K562 (cell line): ENCODE data around the gene CHRNG. TPM values are rescaled to one million over a fixed set of nuclear protein-coding genes. Genes with fewer than 3 reads are reported as not detected.

Source experiments
- BMI1 ChIP-seq: fragments of 150-350 bp; IDR thresholded peaks from 2 replicates; pipeline ENCODE4 v1.6.1; 2014; ENCODE audit warnings: low read length
- MTA3 ChIP-seq: fragments of 450-650 bp; formaldehyde crosslinking; IDR thresholded peaks from 2 replicates; pipeline ENCODE4 v1.6.1; 2017; ENCODE audit warnings: mild to moderate bottlenecking, borderline replicate concordance
- MTF1 ChIP-seq: fragments of 250-450 bp; sonication (Bioruptor Pico); IDR thresholded peaks from 2 replicates; pipeline ENCODE4 v1.9.0; 2021; ENCODE audit warnings: moderate library complexity, mild to moderate bottlenecking, inconsistent platforms, borderline replicate concordance
- MYBL2 ChIP-seq, 2 experiments: fragments of 450-650 bp in 1 of 2; sonication (generic) in 1 of 2; formaldehyde crosslinking in 1 of 2; IDR thresholded peaks; 2 replicates each; pipeline versions ENCODE4 v1.6.1 to v1.8.1; 2017 to 2022; ENCODE audit warnings: borderline replicate concordance in 1 of 2, inconsistent platforms in 1 of 2, low read depth in 1 of 2, mild to moderate bottlenecking in 1 of 2, missing genetic modification reagents in 1 of 2, moderate library complexity in 1 of 2
- PHF8 ChIP-seq: fragments of 200-600 bp; sonication (generic); IDR thresholded peaks from 2 replicates; pipeline ENCODE4 v1.6.1; 2012; ENCODE audit warnings: mixed run types, mild to moderate bottlenecking, inconsistent platforms, low read length, moderate library complexity, borderline replicate concordance
- PHTF2 ChIP-seq: fragments of 250-450 bp; sonication (Bioruptor Pico); IDR thresholded peaks from 2 replicates; pipeline ENCODE4 v1.5.0; 2021; ENCODE audit warnings: mild to moderate bottlenecking
- PPARD ChIP-seq: fragments of 250-450 bp; sonication (Bioruptor Pico); IDR thresholded peaks from 2 replicates; pipeline ENCODE4 v1.8.0; 2022; ENCODE audit warnings: inconsistent platforms, mild to moderate bottlenecking, moderate library complexity
- PRMT5 ChIP-seq: sonication (generic); formaldehyde crosslinking; IDR thresholded peaks from 2 replicates; pipeline ENCODE4 v1.5.0; 2020; ENCODE audit warnings: missing genetic modification reagents
- PTTG1 ChIP-seq: fragments of 450-650 bp; IDR thresholded peaks from 2 replicates; pipeline ENCODE4 v1.6.1; 2016; ENCODE audit warnings: low read depth, mild to moderate bottlenecking, missing genetic modification characterization, missing compliant biosample characterization
- RNF2 ChIP-seq: sonication (generic); IDR thresholded peaks from 2 replicates; pipeline ENCODE4 v1.6.1; 2016
- SMAD1 ChIP-seq: fragments of 150-350 bp; IDR thresholded peaks from 2 replicates; pipeline ENCODE4 v1.6.1; 2014; ENCODE audit warnings: low read length, low read depth; ENCODE audit not compliant: partially characterized antibody
- TAF15 ChIP-seq: fragments of 200-400 bp; formaldehyde crosslinking; IDR thresholded peaks from 2 replicates; pipeline ENCODE4 v1.6.1; 2017; ENCODE audit warnings: mild to moderate bottlenecking, low read depth, low read length, moderate library complexity
- ZNF12 ChIP-seq: sonication (generic); formaldehyde crosslinking; IDR thresholded peaks from 2 replicates; pipeline ENCODE4 v1.4.0; 2020; ENCODE audit warnings: mild to moderate bottlenecking, missing genetic modification reagents
- ZNF668 ChIP-seq: fragments of 250-450 bp; sonication (Bioruptor Pico); IDR thresholded peaks from 2 replicates; pipeline ENCODE4 v1.8.0; 2022; ENCODE audit warnings: mild to moderate bottlenecking, inconsistent platforms
- ZSCAN29 ChIP-seq: fragments of 450-650 bp; IDR thresholded peaks from 2 replicates; pipeline ENCODE4 v1.6.1; 2017
- polyA plus RNA-seq, 8 experiments: library from polyadenylated mRNA; depleted of rRNA in 4 of 8; stranded (reverse) in 5 of 8; unstranded in 3 of 8; fragments of >200 nt; fragmentation: Nextera tagmentation in 2 of 8; fragmentation: Illumina TruSeq in 1 of 8; extraction: Ambion mirVana in 2 of 8; extraction: Trizol in 1 of 8; gene quantifications; 2 replicates each; pipeline versions ENCODE4 v1.2.1 to v1.2.3, GENCODE V29; 2011 to 2014; ENCODE audit warnings: inconsistent platforms in 1 of 8, missing spikeins in 1 of 8
- total RNA-seq, 7 experiments: library from RNA; depleted of rRNA in 6 of 7; stranded (reverse); fragments of >200 nt in 6 of 7; fragmentation: Illumina TruSeq in 2 of 7; extraction: Trizol in 2 of 7; gene quantifications; 2 replicates each; pipeline versions ENCODE4 v1.2.1 to v1.2.3, GENCODE V29; 2011 to 2021; ENCODE audit warnings: low replicate concordance in 1 of 7
- TF ChIP-seq, protein P1 (sequence below), 3 experiments: fragments of 200-800 bp in 1 of 3; fragments of 250-450 bp in 1 of 3; fragments of 450-650 bp in 1 of 3; sonication (Bioruptor Pico) in 1 of 3; sonication (Bioruptor generic) in 1 of 3; formaldehyde crosslinking in 1 of 3; IDR thresholded peaks; 2 replicates each; pipeline versions ENCODE4 v1.6.1 to v1.8.0; 2016 to 2022; ENCODE audit warnings: mild to moderate bottlenecking in 2 of 3, missing genetic modification characterization in 2 of 3, missing compliant biosample characterization in 1 of 3, moderate library complexity in 1 of 3
- TF ChIP-seq, protein P2 (sequence below): fragments of 450-650 bp; IDR thresholded peaks from 2 replicates; pipeline ENCODE4 v1.6.1; 2016; ENCODE audit warnings: low read depth

Gene CHRNG
- total and polyA plus RNA-seq, 9 of the 15 experiments (the other 6 are each of a cell fraction or from before 2014, with no cell fraction given), result not detected

DNA sequence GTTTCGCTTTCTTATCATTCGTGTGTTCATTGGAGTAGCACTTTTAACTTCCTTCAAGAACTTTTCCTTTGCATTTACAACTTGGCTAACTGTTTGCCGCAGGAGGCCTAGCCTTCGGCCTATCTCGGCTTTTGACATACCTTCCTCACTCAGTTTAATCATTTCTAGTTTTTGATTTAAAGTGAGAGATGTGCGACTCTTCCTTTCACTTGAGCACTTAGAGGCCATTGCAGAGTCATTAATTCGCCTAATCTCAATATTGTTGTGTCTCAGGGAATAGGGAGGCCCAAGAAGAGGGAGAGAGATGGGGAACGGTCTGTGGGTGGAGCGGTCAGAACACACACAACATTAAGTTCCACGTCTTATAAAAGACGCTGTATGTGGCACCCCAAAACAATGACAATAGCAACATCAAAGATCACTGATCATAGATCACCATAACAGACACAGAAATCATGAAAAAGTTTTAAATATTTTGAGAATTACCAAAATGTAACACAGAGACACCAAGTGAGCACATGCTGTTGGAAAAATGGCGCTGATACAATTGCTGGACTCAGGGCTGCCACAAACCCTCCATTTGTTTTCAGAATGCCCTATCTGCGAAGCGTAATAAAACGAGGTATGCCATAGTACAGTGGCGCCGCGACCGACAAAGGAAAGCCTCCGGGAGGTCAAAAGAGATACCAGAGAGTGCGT lies 10.3 kb downstream of the CHRNG start (continued):
- no peak for TF ChIP-seq MTF1 (CRISPR knock-in tag)
- TF ChIP-seq PPARD (CRISPR knock-in tag), result no peak
- no peak for TF ChIP-seq MTA3
- no peak for TF ChIP-seq MYBL2 (IDR thresholded peaks at IDR 0.05; ENCODE audit: low read depth)
- no peak for TF ChIP-seq MYBL2 (CRISPR knock-in tag; IDR thresholded peaks at IDR 0.05; ENCODE audit: borderline replicate concordance)
- no peak for TF ChIP-seq RNF2
- no peak for TF ChIP-seq TAF15
- no peak for TF ChIP-seq ZNF668
- TF ChIP-seq, protein P1, sequence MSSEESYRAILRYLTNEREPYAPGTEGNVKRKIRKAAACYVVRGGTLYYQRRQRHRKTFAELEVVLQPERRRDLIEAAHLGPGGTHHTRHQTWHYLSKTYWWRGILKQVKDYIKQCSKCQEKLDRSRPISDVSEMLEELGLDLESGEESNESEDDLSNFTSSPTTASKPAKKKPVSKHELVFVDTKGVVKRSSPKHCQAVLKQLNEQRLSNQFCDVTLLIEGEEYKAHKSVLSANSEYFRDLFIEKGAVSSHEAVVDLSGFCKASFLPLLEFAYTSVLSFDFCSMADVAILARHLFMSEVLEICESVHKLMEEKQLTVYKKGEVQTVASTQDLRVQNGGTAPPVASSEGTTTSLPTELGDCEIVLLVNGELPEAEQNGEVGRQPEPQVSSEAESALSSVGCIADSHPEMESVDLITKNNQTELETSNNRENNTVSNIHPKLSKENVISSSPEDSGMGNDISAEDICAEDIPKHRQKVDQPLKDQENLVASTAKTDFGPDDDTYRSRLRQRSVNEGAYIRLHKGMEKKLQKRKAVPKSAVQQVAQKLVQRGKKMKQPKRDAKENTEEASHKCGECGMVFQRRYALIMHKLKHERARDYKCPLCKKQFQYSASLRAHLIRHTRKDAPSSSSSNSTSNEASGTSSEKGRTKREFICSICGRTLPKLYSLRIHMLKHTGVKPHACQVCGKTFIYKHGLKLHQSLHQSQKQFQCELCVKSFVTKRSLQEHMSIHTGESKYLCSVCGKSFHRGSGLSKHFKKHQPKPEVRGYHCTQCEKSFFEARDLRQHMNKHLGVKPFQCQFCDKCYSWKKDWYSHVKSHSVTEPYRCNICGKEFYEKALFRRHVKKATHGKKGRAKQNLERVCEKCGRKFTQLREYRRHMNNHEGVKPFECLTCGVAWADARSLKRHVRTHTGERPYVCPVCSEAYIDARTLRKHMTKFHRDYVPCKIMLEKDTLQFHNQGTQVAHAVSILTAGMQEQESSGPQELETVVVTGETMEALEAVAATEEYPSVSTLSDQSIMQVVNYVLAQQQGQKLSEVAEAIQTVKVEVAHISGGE (CRISPR knock-in tag; IDR thresholded peaks at IDR 0.05), result no peak
- no peak for TF ChIP-seq PRMT5
- no peak for TF ChIP-seq ZSCAN29
- no peak for TF ChIP-seq ZNF12 (CRISPR knock-in tag)
- no peak for TF ChIP-seq PTTG1 (tag)
- no peak for TF ChIP-seq PHF8
- no peak for TF ChIP-seq BMI1
- TF ChIP-seq PHTF2 (CRISPR knock-in tag), result no peak
- TF ChIP-seq SMAD1, result no peak
- TF ChIP-seq, protein P2, sequence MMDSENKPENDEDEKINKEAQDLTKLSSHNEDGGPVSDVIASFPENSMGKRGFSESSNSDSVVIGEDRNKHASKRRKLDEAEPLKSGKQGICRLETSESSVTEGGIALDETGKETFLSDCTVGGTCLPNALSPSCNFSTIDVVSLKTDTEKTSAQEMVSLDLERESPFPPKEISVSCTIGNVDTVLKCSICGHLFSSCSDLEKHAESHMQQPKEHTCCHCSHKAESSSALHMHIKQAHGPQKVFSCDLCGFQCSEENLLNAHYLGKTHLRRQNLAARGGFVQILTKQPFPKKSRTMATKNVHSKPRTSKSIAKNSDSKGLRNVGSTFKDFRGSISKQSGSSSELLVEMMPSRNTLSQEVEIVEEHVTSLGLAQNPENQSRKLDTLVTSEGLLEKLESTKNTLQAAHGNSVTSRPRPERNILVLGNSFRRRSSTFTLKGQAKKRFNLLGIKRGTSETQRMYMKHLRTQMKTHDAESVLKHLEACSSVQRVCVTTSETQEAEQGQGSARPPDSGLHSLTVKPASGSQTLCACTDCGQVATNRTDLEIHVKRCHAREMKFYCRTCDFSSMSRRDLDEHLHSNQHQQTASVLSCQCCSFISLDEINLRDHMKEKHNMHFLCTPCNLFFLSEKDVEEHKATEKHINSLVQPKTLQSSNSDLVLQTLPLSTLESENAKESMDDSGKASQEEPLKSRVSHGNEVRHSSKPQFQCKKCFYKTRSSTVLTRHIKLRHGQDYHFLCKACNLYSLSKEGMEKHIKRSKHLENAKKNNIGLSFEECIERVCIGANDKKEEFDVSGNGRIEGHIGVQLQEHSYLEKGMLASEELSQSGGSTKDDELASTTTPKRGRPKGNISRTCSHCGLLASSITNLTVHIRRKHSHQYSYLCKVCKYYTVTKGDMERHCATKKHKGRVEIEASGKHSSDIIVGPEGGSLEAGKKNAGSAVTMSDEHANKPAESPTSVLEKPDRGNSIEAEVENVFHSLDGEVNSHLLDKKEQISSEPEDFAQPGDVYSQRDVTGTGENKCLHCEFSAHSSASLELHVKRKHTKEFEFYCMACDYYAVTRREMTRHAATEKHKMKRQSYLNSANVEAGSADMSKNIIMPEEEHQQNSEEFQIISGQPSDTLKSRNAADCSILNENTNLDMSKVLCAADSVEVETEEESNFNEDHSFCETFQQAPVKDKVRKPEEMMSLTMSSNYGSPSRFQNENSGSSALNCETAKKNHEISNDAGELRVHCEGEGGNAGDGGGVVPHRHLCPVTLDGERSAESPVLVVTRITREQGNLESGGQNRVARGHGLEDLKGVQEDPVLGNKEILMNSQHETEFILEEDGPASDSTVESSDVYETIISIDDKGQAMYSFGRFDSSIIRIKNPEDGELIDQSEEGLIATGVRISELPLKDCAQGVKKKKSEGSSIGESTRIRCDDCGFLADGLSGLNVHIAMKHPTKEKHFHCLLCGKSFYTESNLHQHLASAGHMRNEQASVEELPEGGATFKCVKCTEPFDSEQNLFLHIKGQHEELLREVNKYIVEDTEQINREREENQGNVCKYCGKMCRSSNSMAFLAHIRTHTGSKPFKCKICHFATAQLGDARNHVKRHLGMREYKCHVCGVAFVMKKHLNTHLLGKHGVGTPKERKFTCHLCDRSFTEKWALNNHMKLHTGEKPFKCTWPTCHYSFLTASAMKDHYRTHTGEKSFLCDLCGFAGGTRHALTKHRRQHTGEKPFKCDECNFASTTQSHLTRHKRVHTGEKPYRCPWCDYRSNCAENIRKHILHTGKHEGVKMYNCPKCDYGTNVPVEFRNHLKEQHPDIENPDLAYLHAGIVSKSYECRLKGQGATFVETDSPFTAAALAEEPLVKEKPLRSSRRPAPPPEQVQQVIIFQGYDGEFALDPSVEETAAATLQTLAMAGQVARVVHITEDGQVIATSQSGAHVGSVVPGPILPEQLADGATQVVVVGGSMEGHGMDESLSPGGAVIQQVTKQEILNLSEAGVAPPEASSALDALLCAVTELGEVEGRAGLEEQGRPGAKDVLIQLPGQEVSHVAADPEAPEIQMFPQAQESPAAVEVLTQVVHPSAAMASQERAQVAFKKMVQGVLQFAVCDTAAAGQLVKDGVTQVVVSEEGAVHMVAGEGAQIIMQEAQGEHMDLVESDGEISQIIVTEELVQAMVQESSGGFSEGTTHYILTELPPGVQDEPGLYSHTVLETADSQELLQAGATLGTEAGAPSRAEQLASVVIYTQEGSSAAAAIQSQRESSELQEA, result no peak
